Smooth muscle cell (in vitro differentiated cells): ENCODE measurements around the gene VPS37B. TPM values are rescaled to one million over a fixed set of nuclear protein-coding genes. Genes with fewer than 3 reads are reported as not detected.
"Not testable (repeated sequence)": the region's sequence is repeated elsewhere in the genome, so short reads cannot be mapped to it uniquely, and the experiment has no call there.

ENCODE experiments used
- DNase-seq: peaks from one replicate; lab custom pipeline; 2025; ENCODE audit not compliant: unreplicated experiment; lab: John Stamatoyannopoulos, UW
- H2AFZ ChIP-seq: fragments of 200-600 bp; sonication (generic); 2 replicates; pipeline ENCODE4 v1.6.0; 2016; ENCODE audit warnings: antibody characterized with exemption, low read depth, mild to moderate bottlenecking
- H3F3A ChIP-seq: fragments of 200-600 bp; sonication (generic); 2 replicates; pipeline ENCODE4 v1.6.0; 2017; ENCODE audit warnings: antibody characterized with exemption, low read depth
- H3K27ac ChIP-seq: fragments of 200-600 bp; sonication (generic); 2 replicates; pipeline ENCODE4 v1.5.1; 2016; ENCODE audit warnings: low read depth, mild to moderate bottlenecking
- H3K27me3 ChIP-seq: fragments of 200-600 bp; sonication (generic); 2 replicates; pipeline ENCODE4 v1.6.1; 2016; ENCODE audit warnings: low read depth, mild to moderate bottlenecking
- H3K36me3 ChIP-seq: fragments of 200-600 bp; sonication (generic); 2 replicates; pipeline ENCODE4 v1.5.1; 2016; ENCODE audit warnings: low read depth
- H3K4me1 ChIP-seq: fragments of 200-600 bp; sonication (generic); 2 replicates; pipeline ENCODE4 v1.5.1; 2016; ENCODE audit warnings: low read depth
- H3K4me2 ChIP-seq: fragments of 200-600 bp; sonication (generic); 2 replicates; pipeline ENCODE4 v1.6.0; 2016; ENCODE audit warnings: mild to moderate bottlenecking
- H3K4me3 ChIP-seq: fragments of 200-600 bp; sonication (generic); 2 replicates; pipeline ENCODE4 v1.5.1; 2016; ENCODE audit warnings: mild to moderate bottlenecking
- H3K79me2 ChIP-seq: fragments of 200-600 bp; sonication (generic); 2 replicates; pipeline ENCODE4 v1.6.0; 2016; ENCODE audit warnings: low read depth, mild to moderate bottlenecking
- H3K9ac ChIP-seq: fragments of 200-600 bp; sonication (generic); 2 replicates; pipeline ENCODE4 v1.6.0; 2016; ENCODE audit warnings: low read depth
- H3K9me3 ChIP-seq: fragments of 200-600 bp; sonication (generic); replicated peaks from 2 replicates; pipeline ENCODE4 v1.5.1; 2016; ENCODE audit warnings: low read depth
- H4K20me1 ChIP-seq: fragments of 200-600 bp; sonication (generic); 2 replicates; pipeline ENCODE4 v1.6.0; 2016; ENCODE audit warnings: low read depth
- WGBS: methylation state at CpG from one replicate; pipeline ENCODE4 v1.1.7; 2016; ENCODE audit warnings: low lambda C conversion rate; 5-methylcytosine and 5-hydroxymethylcytosine counted together
- polyA plus RNA-seq: library from polyadenylated mRNA; unstranded; fragments of >200 nt; fragmentation: Nextera tagmentation; extraction: Ambion mirVana; gene quantifications from 2 replicates; pipeline ENCODE4 v1.2.1, GENCODE V29; 2016
- total RNA-seq: library from RNA; depleted of rRNA; stranded (reverse); fragments of >200 nt; gene quantifications from 2 replicates; pipeline ENCODE4 v1.2.3, GENCODE V29; 2014
- TF ChIP-seq, protein P1 (sequence below): fragments of 200-600 bp; sonication (generic); IDR thresholded peaks from 2 replicates; pipeline ENCODE4 v1.5.1; 2017; ENCODE audit warnings: borderline replicate concordance, mild to moderate bottlenecking, antibody characterized with exemption; ENCODE audit not compliant: insufficient read depth, poor library complexity, severe bottlenecking

VPS37B gene
- total and polyA plus RNA-seq, 2 experiments from 2014 or later = 20.4 to 25.3 TPM

DNA sequence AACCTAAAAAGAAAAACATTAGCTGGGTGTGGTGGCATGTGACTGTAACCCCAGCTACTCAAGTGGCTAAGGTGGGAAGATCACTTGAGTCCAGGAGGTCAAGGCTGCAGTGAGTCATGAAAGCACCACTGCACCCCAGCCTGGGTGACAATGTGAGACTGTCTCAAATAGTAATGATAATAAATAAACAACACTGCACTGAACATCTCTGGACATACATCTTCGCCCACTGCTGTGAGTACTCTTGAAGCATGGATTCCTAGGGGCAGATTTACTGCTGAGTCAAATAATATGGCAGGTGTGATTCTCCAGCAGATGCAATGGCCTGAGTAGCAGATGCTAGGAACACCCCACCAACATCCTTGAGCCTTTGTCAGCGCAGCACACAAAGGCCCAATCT, 46.7 kb upstream of the VPS37B start:
- Histone ChIP-seq H4K20me1 (no peaks in the 10 kb centered on the region), H3F3A (no peaks in the 10 kb centered on the region), H3K9ac (no peak overlapping the region), H3K27ac (no peak overlapping the region), H2AFZ (no peak overlapping the region), H3K79me2 (no peaks in the 10 kb centered on the region), H3K4me2 (no peak overlapping the region), H3K36me3 (no peaks in the 10 kb centered on the region), H3K4me1 (peaks cover 6% of the 10 kb centered on the region), H3K9me3 (no peaks in the 10 kb centered on the region), H3K27me3 (no peaks in the 10 kb centered on the region), H3K4me3 (no peak overlapping the region)
- DNase-seq = no peak
- TF ChIP-seq, protein P1, sequence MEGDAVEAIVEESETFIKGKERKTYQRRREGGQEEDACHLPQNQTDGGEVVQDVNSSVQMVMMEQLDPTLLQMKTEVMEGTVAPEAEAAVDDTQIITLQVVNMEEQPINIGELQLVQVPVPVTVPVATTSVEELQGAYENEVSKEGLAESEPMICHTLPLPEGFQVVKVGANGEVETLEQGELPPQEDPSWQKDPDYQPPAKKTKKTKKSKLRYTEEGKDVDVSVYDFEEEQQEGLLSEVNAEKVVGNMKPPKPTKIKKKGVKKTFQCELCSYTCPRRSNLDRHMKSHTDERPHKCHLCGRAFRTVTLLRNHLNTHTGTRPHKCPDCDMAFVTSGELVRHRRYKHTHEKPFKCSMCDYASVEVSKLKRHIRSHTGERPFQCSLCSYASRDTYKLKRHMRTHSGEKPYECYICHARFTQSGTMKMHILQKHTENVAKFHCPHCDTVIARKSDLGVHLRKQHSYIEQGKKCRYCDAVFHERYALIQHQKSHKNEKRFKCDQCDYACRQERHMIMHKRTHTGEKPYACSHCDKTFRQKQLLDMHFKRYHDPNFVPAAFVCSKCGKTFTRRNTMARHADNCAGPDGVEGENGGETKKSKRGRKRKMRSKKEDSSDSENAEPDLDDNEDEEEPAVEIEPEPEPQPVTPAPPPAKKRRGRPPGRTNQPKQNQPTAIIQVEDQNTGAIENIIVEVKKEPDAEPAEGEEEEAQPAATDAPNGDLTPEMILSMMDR = no peak
- 94% methylated on average over 2 of the region's 2 CpGs for WGBS

DNA sequence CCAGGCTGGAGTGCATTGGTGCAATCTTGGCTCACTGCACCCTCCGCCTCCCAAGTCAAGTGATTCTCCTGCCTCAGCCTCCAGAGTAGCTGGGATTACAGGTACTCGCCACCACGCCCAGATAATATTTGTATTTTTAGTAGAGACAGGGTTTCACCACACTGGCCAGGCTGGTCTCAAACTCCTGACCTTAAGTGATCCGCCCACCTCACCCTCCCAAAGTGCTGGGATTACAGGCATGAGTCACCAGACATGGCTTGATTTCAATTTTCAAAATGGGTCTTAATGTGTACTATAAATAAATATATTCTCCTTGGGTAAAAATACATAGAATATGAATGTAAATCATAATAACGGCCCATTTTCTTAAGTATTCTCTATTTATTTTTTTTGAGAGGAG, 45.4 kb upstream of the VPS37B start:
- not testable (repeated sequence) for H3K79me2 ChIP-seq, H3K9me3 ChIP-seq, H2AFZ ChIP-seq, H3K4me2 ChIP-seq, H3K27ac ChIP-seq, DNase-seq, H3K9ac ChIP-seq, H3K4me3 ChIP-seq, H4K20me1 ChIP-seq, H3F3A ChIP-seq, H3K4me1 ChIP-seq, H3K36me3 ChIP-seq, H3K27me3 ChIP-seq
- WGBS = 99% methylated on average over 5 of the region's 5 CpGs

DNA sequence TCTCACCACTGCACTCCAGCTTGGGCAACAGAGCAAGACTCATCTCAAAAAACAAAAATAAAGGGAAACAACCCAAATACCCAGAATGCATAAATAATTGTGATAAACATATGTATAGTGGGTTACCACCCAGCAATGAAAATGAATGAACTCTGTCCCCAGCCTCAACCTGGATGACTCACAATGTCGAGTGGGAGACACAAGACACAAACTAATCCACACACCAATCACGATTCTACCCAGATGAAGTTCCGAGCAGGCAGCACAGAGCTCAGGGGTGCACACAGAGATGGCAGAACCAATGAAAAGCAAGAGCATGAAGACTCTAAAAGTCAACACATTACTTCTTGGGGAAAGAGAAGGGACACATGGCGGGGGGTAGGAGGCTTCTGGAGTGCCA, 43.2 kb upstream of the VPS37B start:
- 84% methylated on average over 4 of the region's 4 CpGs for WGBS
- no peaks in the 10 kb centered on the region for H3K79me2 ChIP-seq
- H3K27me3 ChIP-seq = no peaks in the 10 kb centered on the region
- no peak overlapping the region for H3K9ac ChIP-seq
- no peak overlapping the region for H3K27ac ChIP-seq
- no peaks in the 10 kb centered on the region for H4K20me1 ChIP-seq
- H3K36me3 ChIP-seq = no peaks in the 10 kb centered on the region
- DNase-seq = no peak
- no peaks in the 10 kb centered on the region for H3K4me1 ChIP-seq
- H3F3A ChIP-seq = no peaks in the 10 kb centered on the region
- TF ChIP-seq, protein P1 = no peak
- H2AFZ ChIP-seq = no peak overlapping the region
- no peak overlapping the region for H3K4me3 ChIP-seq
- no peak overlapping the region for H3K4me2 ChIP-seq
- H3K9me3 ChIP-seq = no peaks in the 10 kb centered on the region

DNA sequence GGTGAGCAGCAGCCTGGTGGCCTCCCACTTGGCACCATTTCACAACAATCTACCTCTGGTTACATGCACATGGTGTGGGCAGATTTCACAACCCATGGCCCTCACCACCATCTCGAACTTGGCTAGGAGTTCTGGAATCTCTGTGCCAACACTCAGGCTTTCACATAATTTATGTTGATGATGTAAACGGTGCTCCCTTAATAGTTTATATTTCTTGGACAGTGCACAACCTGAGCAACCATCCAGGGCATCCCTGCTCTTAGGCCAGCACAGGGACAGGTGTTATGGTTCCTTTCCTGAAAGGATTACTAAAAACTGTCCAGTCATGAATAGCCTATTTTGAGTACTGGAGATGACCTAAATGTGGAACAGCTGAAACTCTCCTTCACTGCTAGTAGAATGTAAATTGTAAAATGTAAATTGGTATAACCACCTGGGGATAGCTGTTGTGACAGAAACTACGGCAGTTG, 41.7 kb upstream of the VPS37B start:
- no peak overlapping the region for H3K4me3 ChIP-seq
- H4K20me1 ChIP-seq = no peaks in the 10 kb centered on the region
- H2AFZ ChIP-seq = no peak overlapping the region
- H3K36me3 ChIP-seq = no peaks in the 10 kb centered on the region
- no peak overlapping the region for H3K4me2 ChIP-seq
- TF ChIP-seq, protein P1 = no peak
- H3K27ac ChIP-seq = no peak overlapping the region
- H3K9me3 ChIP-seq = no peaks in the 10 kb centered on the region
- no peaks in the 10 kb centered on the region for H3F3A ChIP-seq
- DNase-seq = no peak
- no peaks in the 10 kb centered on the region for H3K27me3 ChIP-seq
- H3K79me2 ChIP-seq = no peaks in the 10 kb centered on the region
- no peaks in the 10 kb centered on the region for H3K4me1 ChIP-seq
- WGBS = 90% methylated on average over 3 of the region's 3 CpGs
- no peak overlapping the region for H3K9ac ChIP-seq
